SU-DHL-6 (cell line): ENCODE measurements around the gene EIF3J.

Experiments
- CTCF ChIP-seq: fragments of 200-600 bp; sonication (generic); IDR thresholded peaks from one replicate; pipeline ENCODE4 v1.5.1; 2017; ENCODE audit warnings: antibody characterized with exemption, mild to moderate bottlenecking, low read length, moderate library complexity; ENCODE audit not compliant: insufficient read depth, poor library complexity, severe bottlenecking
- EZH2phosphoT487 ChIP-seq: fragments of 200-600 bp; sonication (generic), shearing (Covaris generic); conservative IDR thresholded peaks from 2 replicates; pipeline ENCODE4 v1.6.1; 2018; ENCODE audit warnings: mild to moderate bottlenecking, antibody characterized with exemption, low read length, moderate library complexity, mixed read lengths

- TF ChIP-seq CTCF, result no peak
- no peak for TF ChIP-seq EZH2phosphoT487
These were observed 28.6 kb downstream of the EIF3J start for GRCh38 chr15:44565387-44566154.
